HUES64 (cell line): ENCODE data around the gene ZNF524.
"Not testable (repeated sequence)": the region's sequence is repeated elsewhere in the genome, so short reads cannot be mapped to it uniquely, and the experiment has no call there.

Source experiments
- H3K27ac ChIP-seq: 2 replicates; pipeline ENCODE4 v1.7.0; 2013; ENCODE audit warnings: low read depth, low read length, inconsistent platforms
- H3K27me3 ChIP-seq: 2 replicates; pipeline ENCODE4 v1.6.1; 2013; ENCODE audit warnings: mild to moderate bottlenecking, low read length; ENCODE audit not compliant: insufficient read depth
- H3K36me3 ChIP-seq: 2 replicates; pipeline ENCODE4 v1.6.1; 2013; ENCODE audit warnings: mild to moderate bottlenecking, low read length; ENCODE audit not compliant: insufficient read depth
- H3K4me1 ChIP-seq: 2 replicates; pipeline ENCODE4 v1.6.1; 2013; ENCODE audit warnings: mild to moderate bottlenecking, low read length, moderate library complexity; ENCODE audit not compliant: insufficient read depth
- H3K4me3 ChIP-seq: 2 replicates; pipeline ENCODE4 v1.5.1; 2013; ENCODE audit warnings: mild to moderate bottlenecking, low read length, moderate library complexity
- H3K9ac ChIP-seq: 2 replicates; pipeline ENCODE4 v1.6.1; 2013; ENCODE audit warnings: mild to moderate bottlenecking, low read depth, low read length
- H3K9me3 ChIP-seq: 2 replicates; pipeline ENCODE4 v1.6.1; 2013; ENCODE audit warnings: low read depth, low read length; ENCODE audit not compliant: insufficient read depth
- WGBS: fragments of 150-250, 120-280 bp; methylation state at CpG from one replicate; pipeline ENCODE4 v1.1.7; 2013; ENCODE audit warnings: missing lambda C conversion rate; 5-methylcytosine and 5-hydroxymethylcytosine counted together

The ZNF524 gene

DNA sequence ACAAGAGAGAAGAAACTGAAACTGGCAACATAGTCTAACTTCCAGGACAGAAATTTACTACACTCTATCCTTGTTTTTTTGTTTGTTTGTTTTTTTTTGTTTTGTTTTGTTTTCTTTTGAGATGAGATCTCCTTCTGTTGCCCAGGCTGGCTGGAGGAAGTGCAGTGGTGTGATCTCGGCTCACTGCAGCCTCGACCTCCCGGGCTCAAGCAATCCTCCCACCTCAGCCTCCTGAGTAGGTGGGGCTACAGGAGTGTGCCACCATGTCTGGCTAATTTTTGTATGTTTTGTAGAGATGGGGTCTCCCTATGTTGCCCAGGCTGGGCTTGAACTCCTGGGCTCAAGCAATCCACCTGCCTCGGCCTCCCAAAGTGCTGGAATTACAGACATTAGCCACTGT, 17.8 kb upstream of the ZNF524 start:
- H3K36me3 ChIP-seq, H3K4me3 ChIP-seq, H3K27ac ChIP-seq, H3K4me1 ChIP-seq, H3K27me3 ChIP-seq, H3K9ac ChIP-seq, H3K9me3 ChIP-seq: not testable (repeated sequence)
- 89% methylated on average over 4 of the region's 4 CpGs for WGBS

DNA sequence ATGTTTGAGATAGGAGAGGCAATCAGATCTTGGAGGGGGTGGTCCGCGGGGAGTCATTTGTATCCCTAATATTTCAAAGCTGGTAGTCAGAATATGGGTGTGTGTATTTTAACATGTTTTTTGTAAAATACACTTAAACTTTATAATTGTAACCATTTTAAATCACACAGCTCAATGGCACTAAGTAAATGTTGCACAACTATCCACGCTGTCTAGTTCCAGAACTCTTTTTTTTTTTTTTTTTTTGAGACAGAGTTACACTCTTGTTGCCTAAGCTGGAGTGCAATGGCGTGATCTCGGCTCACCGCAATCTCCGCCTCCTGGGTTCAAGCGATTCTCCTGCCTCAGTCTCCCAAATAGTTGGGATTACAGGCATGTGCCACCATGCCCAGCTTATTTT, 16.2 kb upstream of the ZNF524 start:
- not testable (repeated sequence) for H3K9ac ChIP-seq, H3K4me3 ChIP-seq, H3K9me3 ChIP-seq, H3K27ac ChIP-seq, H3K36me3 ChIP-seq, H3K27me3 ChIP-seq, H3K4me1 ChIP-seq
- 84% methylated on average over 8 of the region's 8 CpGs for WGBS

- no peak overlapping the region for H3K27ac ChIP-seq
These were observed 15.2 kb upstream of the ZNF524 start for GRCh38 chr19:55584871-55585270.

GRCh38 chr19:55585658-55586339, 14.3 kb upstream of the ZNF524 start:
- Histone ChIP-seq H3K27me3 (no peaks in the 10 kb centered on the region), H3K36me3 (no peaks in the 10 kb centered on the region), H3K9me3 (no peaks in the 10 kb centered on the region), H3K4me3 (peak overlapping the region; percentile 65), H3K4me1 (peaks cover 8% of the 10 kb centered on the region; the same call in 1 of the 2 replicates), H3K27ac (peak overlapping the region; percentile 62), H3K9ac (peak overlapping the region; percentile 65)
- WGBS: 4% methylated on average over 36 of the region's 36 CpGs

More at GRCh38 chr19:55584871-55585270, 15.2 kb upstream of the ZNF524 start:
- no peaks in the 10 kb centered on the region for H3K27me3 ChIP-seq
- no peaks in the 10 kb centered on the region for H3K9me3 ChIP-seq
- H3K36me3 ChIP-seq: no peaks in the 10 kb centered on the region
- H3K4me3 ChIP-seq: no peak overlapping the region
- H3K9ac ChIP-seq: no peak overlapping the region
- 0 out of 2 replicates have a peak, but pooled peaks cover 8% of the 10 kb centered on the region for H3K4me1 ChIP-seq
- WGBS: 93% methylated on average over 11 of the region's 11 CpGs

DNA sequence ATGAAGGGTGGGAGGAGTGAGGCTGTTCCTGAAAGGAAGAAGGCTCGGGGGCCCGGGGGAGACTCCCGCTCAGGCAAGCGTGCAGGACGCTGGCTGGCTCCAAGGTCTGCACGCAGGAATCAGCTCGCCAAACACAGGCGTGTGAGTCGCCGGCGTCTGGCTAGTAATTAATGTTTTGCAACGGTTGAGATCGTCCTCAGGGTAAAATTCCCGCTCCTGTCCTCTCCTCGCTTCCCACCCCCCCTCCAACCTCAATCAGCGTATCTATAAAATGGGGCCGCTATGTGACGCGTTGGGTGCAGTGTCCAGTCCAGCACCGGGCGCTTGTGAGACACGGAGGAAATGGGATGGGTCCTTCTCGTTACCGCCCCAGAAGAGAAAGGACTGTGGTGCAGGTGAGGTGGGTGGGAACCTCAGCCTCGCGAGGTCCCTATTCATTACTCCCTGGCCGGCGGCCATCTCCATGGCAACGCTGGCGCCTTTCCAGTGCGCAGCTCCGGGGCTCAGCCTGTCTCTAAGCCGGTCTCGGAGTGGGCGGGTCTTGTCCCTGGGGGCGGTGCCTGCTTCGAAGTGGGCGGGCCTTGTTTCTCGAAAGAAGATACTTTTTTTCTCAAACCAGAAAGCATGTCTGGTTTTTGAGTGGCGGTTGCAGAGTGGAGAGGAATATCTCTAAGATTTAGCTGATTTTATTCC, 13.0 kb upstream of the ZNF524 start:
- Histone ChIP-seq H3K9ac (peak overlapping the region; percentile 7; the same call in 1 of the 2 replicates), H3K27me3 (no peaks in the 10 kb centered on the region), H3K4me3 (peak overlapping the region; percentile 55), H3K4me1 (peaks cover 11% of the 10 kb centered on the region; the same call in 1 of the 2 replicates), H3K36me3 (no peaks in the 10 kb centered on the region; the same call in 1 of the 2 replicates), H3K27ac (no peak overlapping the region; the same call in 1 of the 2 replicates), H3K9me3 (no peaks in the 10 kb centered on the region)
- 1% methylated on average over 40 of the region's 40 CpGs for WGBS

- Histone ChIP-seq H3K27ac (no peak overlapping the region), H3K27me3 (no peaks in the 10 kb centered on the region), H3K36me3 (peaks cover 1% of the 10 kb centered on the region; the same call in 1 of the 2 replicates), H3K4me3 (no peak overlapping the region), H3K4me1 (peaks cover 11% of the 10 kb centered on the region; the same call in 1 of the 2 replicates), H3K9me3 (no peaks in the 10 kb centered on the region), H3K9ac (no peak overlapping the region)
- 92% methylated on average over 8 of the region's 8 CpGs for WGBS
These were observed 11.3 kb upstream of the ZNF524 start for GRCh38 chr19:55588738-55589137.

GRCh38 chr19:55590109-55590508, 10.0 kb upstream of the ZNF524 start:
- H3K4me1 ChIP-seq: peaks cover 11% of the 10 kb centered on the region; the same call in 1 of the 2 replicates
- no peaks in the 10 kb centered on the region for H3K9me3 ChIP-seq
- no peak overlapping the region for H3K9ac ChIP-seq
- H3K36me3 ChIP-seq: peaks cover 8% of the 10 kb centered on the region
- no peak overlapping the region for H3K4me3 ChIP-seq
- no peaks in the 10 kb centered on the region for H3K27me3 ChIP-seq
- H3K27ac ChIP-seq: no peak overlapping the region
- 55% methylated on average over 7 of the region's 7 CpGs for WGBS

DNA sequence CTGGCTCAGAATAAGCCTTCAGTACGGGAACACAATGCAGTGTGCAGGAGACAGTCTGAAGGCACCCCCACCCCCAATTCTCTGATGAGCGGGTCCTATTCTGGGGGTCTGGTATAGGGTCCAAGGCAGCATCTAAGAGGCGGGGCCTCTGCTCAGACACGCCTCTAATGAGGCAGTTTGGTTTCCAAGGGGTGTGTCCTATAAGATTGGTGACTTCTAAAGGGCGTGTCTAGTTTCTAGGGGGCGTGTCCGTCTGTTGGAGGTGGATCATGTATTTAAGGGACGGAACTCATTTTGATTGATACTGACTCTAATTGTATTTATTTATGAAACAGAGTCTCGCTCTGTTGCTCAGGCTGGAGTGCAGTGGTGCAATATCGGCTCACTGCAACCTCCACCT, 9.5 kb upstream of the ZNF524 start:
- Histone ChIP-seq H3K4me3 (no peak overlapping the region), H3K9me3 (no peaks in the 10 kb centered on the region), H3K9ac (no peak overlapping the region), H3K4me1 (peaks cover 6% of the 10 kb centered on the region; the same call in 1 of the 2 replicates), H3K27ac (no peak overlapping the region), H3K36me3 (peaks cover 13% of the 10 kb centered on the region), H3K27me3 (no peaks in the 10 kb centered on the region)
- 85% methylated on average over 10 of the region's 10 CpGs for WGBS

DNA sequence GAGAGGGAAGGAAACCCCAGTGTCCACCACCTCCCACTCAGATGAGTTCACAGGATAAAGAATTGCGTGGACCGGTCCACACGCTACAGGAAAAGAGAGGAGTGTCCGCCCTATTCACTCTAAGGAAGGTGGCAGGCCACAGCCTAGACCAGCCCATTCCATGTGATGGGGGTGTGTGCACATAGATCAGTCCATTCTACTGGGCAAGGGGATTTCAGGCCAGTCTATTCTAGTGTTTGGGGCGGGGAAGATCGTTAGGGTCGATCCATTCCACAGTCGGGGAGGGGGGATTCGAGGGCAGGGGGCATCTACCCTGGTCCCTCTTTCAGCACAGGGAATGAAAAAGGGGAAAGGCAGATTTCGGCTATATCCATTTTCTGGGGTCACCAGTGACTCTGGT, 8.5 kb upstream of the ZNF524 start:
- 83% methylated on average over 10 of the region's 10 CpGs for WGBS
- H3K9me3 ChIP-seq: no peaks in the 10 kb centered on the region
- H3K4me1 ChIP-seq: peaks cover 3% of the 10 kb centered on the region; the same call in 1 of the 2 replicates
- H3K4me3 ChIP-seq: no peak overlapping the region
- H3K36me3 ChIP-seq: peaks cover 23% of the 10 kb centered on the region
- no peak overlapping the region for H3K9ac ChIP-seq
- no peak overlapping the region for H3K27ac ChIP-seq
- H3K27me3 ChIP-seq: no peaks in the 10 kb centered on the region

GRCh38 chr19:55592391-55593090, 7.5 kb upstream of the ZNF524 start:
- 96% methylated on average over 73 of the region's 73 CpGs for WGBS
- Histone ChIP-seq H3K36me3 (peaks cover 29% of the 10 kb centered on the region), H3K4me1 (peaks cover 3% of the 10 kb centered on the region; the same call in 1 of the 2 replicates), H3K4me3 (no peak overlapping the region), H3K27ac (no peak overlapping the region), H3K9ac (no peak overlapping the region), H3K9me3 (no peaks in the 10 kb centered on the region), H3K27me3 (no peaks in the 10 kb centered on the region)
